Fibroblast of skin of right quadriceps (primary cell): ENCODE results near the gene GRM4.
A peak's percentile ranks its signal among the peaks of the same experiment; 100 is the strongest.

Source experiments
- DNase-seq: peaks from one replicate; pipeline ENCODE4 v3.0.0-alpha.2; 2013

GRM4 gene

GRCh38 chr6:34157236-34157830 lies 11.4 kb upstream of the GRM4 start:
- DNase-seq = no peak

- DNase-seq = no peak
Measured at GRCh38 chr6:34155471-34156300, 9.8 kb upstream of the GRM4 start.

- peak; percentile 39 for DNase-seq
Measured at GRCh38 chr6:34154668-34155447, 9.0 kb upstream of the GRM4 start.

GRCh38 chr6:34152806-34153520 lies 7.1 kb upstream of the GRM4 start:
- DNase-seq = no peak

- DNase-seq = no peak
Measured at GRCh38 chr6:34152042-34152524, 6.2 kb upstream of the GRM4 start.

- no peak for DNase-seq
Measured at GRCh38 chr6:34151321-34152041, 5.6 kb upstream of the GRM4 start.

GRCh38 chr6:34150766-34151165 lies 4.9 kb upstream of the GRM4 start:
- DNase-seq = no peak

- no peak for DNase-seq
Measured at GRCh38 chr6:34149831-34150400, 4.0 kb upstream of the GRM4 start.

- DNase-seq = no peak
Measured at GRCh38 chr6:34149452-34149810, 3.5 kb upstream of the GRM4 start.

GRCh38 chr6:34148631-34149451 lies 3.0 kb upstream of the GRM4 start:
- DNase-seq = no peak

- no peak for DNase-seq
Measured at GRCh38 chr6:34147906-34148630, 2.2 kb upstream of the GRM4 start.

GRCh38 chr6:34146801-34147592 lies 1.1 kb upstream of the GRM4 start:
- DNase-seq = peak; percentile 39

GRCh38 chr6:34145161-34146020 lies 496 bp downstream of the GRM4 start:
- peak; percentile 40 for DNase-seq

- no peak for DNase-seq
Measured at GRCh38 chr6:34144581-34145160, 1.2 kb downstream of the GRM4 start.

- peak; percentile 30 for DNase-seq
Measured at GRCh38 chr6:34143884-34144580, 1.9 kb downstream of the GRM4 start.

- DNase-seq = no peak
Measured at GRCh38 chr6:34143196-34143883, 2.5 kb downstream of the GRM4 start.
